ENCODE results near the gene TANGO2. TPM values are rescaled to one million over a fixed set of nuclear protein-coding genes. Genes with fewer than 3 reads are reported as not detected.

TANGO2 gene
- total RNA-seq, 2 donors from 2014 or later: 10.5 to 19.7 TPM

- WGBS, 2 donors: 5 to 31% methylated on average over 8 to 52 of the region's 76 CpGs
Measured at GRCh38 chr22:19986410-19987341, 34.2 kb upstream of the TANGO2 start.

GRCh38 chr22:19987394-19988306 lies 33.3 kb upstream of the TANGO2 start:
- Histone ChIP-seq H3K4me1 (peaks cover 23% of the 10 kb centered on the region), H3K27ac (peak overlapping the region in 2 of 4 donors; percentile 17 to 36), H3K4me3 (no peak overlapping the region), H3K36me3 (replicated peaks in 1 of 2; ENCODE audit: insufficient read depth in 1 of 2, low read depth in 2 of 2) (no peaks in the 10 kb centered on the region), H3K27me3 (no peaks in the 10 kb centered on the region), H3K9me3 (no peaks in the 10 kb centered on the region)
- no peak for DNase-seq
- ATAC-seq: no peak
- TF ChIP-seq POLR2A (IDR thresholded peaks at IDR 0.05): no peak
- no peak for TF ChIP-seq CTCF (IDR thresholded peaks at IDR 0.05)
- WGBS, 2 donors: 78 to 83% methylated on average over 10 to 19 of the region's 24 CpGs
- intact Hi-C loops (cut with DNase I): no loop called here

More at GRCh38 chr22:19986410-19987341, 34.2 kb upstream of the TANGO2 start:
- Histone ChIP-seq H3K4me3 (peak overlapping the region; percentile 5 to 57), H3K9me3 (no peaks in the 10 kb centered on the region), H3K4me1 (peaks cover 23% of the 10 kb centered on the region), H3K36me3 (replicated peaks in 1 of 2; ENCODE audit: insufficient read depth in 1 of 2, low read depth in 2 of 2) (no peaks in the 10 kb centered on the region), H3K27ac (peak overlapping the region; percentile 17 to 80 (median 78)), H3K27me3 (no peaks in the 10 kb centered on the region)
- intact Hi-C loops (cut with DNase I): no loop called here
- DNase-seq: peak; percentile 75 to 81 (median 78)
- TF ChIP-seq POLR2A (IDR thresholded peaks at IDR 0.05) (peak; percentile 50 to 67 (median 65)), CTCF (IDR thresholded peaks at IDR 0.05) (no peak)
- ATAC-seq: peak; percentile 92

GRCh38 chr22:19988331-19988808 lies 32.5 kb upstream of the TANGO2 start:
- Histone ChIP-seq H3K36me3 (replicated peaks in 1 of 2; ENCODE audit: insufficient read depth in 1 of 2, low read depth in 2 of 2) (no peaks in the 10 kb centered on the region), H3K27ac (no peak overlapping the region), H3K9me3 (no peaks in the 10 kb centered on the region), H3K27me3 (no peaks in the 10 kb centered on the region), H3K4me1 (peaks cover 23% of the 10 kb centered on the region), H3K4me3 (no peak overlapping the region)
- ATAC-seq (no peak), DNase-seq (no peak)
- intact Hi-C loops (cut with DNase I): no loop called here
- 95 to 96% methylated on average over 8 to 9 of the region's 9 CpGs for WGBS, 2 donors
- TF ChIP-seq POLR2A (IDR thresholded peaks at IDR 0.05) (no peak), CTCF (IDR thresholded peaks at IDR 0.05) (no peak)

- Histone ChIP-seq H3K36me3 (replicated peaks in 1 of 2; ENCODE audit: insufficient read depth in 1 of 2, low read depth in 2 of 2) (no peaks in the 10 kb centered on the region), H3K4me1 (peaks cover 23% of the 10 kb centered on the region), H3K27me3 (no peaks in the 10 kb centered on the region), H3K9me3 (no peaks in the 10 kb centered on the region), H3K4me3 (no peak overlapping the region), H3K27ac (no peak overlapping the region)
- DNase-seq (no peak), ATAC-seq (no peak)
- intact Hi-C loops (cut with DNase I): no loop called here
- TF ChIP-seq CTCF (IDR thresholded peaks at IDR 0.05): no peak
- no peak for TF ChIP-seq POLR2A (IDR thresholded peaks at IDR 0.05)
- WGBS, 2 donors: 86 to 90% methylated on average over 15 to 18 of the region's 18 CpGs
Measured at GRCh38 chr22:19988965-19989724, 31.8 kb upstream of the TANGO2 start.

Measured in body of pancreas (tissue), 4 donors.